ENCODE data around the gene DNM2. TPM values are rescaled to one million over a fixed set of nuclear protein-coding genes. Genes with fewer than 3 reads are reported as not detected.
A peak's percentile ranks its signal among the peaks of the same experiment; 100 is the strongest.

The DNM2 gene
- total and polyA plus RNA-seq, 9 of the 15 experiments (the other 6 are each of a cell fraction or from before 2014, with no cell fraction given) = 2.2 to 161 (median 72.6) TPM

DNA sequence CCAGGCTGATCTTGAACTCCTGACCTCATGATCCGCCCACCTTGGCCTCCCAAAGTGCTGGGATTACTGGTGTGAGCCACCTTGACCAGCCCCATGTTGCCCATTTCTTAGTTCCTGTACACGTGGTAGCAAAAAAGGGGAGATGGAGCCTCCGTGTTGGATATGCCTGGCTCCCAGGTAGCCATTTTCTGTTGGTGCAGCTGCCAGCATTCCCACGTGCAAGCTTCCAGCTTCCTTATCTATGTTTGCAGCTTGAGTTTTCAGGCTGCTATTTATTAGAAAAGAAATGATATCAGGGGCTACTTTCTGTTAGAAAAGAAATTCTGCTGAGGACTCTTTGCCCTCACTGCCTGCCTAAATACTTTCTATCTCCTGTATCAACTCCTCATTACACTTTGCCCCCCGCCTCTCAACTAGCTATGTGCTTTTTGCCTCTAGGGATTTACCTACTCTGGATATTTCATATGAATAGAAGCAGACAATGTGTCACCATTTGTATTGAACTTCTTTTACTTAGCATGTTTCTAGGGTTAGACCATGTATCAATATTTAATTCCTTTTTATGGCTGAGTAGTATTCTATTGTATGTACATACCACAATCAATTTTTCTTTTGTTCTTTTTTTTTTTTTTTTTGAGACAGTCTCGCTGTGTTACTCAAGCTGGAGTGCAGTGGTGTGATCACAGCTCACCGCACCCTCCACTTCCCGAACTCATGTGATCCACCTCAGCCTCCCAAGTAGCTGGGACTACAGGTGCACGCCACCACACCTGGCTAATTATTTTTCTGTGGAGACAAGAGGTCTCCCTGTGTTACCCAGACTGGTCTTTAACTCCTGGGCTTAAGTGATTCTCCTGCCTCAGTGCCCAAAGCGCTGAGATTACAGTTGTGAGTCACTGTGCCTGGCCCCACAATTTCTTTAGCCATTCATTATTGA is 121.5 kb downstream of the DNM2 start (continued):
- TF ChIP-seq TEAD4 (IDR thresholded peaks at IDR 0.05; ENCODE audit: low read length) = peak; percentile 78
- no peak for TF ChIP-seq TEAD4 (CRISPR knock-in tag; IDR thresholded peaks at IDR 0.05; ENCODE audit: borderline replicate concordance)
- TF ChIP-seq, protein P1, sequence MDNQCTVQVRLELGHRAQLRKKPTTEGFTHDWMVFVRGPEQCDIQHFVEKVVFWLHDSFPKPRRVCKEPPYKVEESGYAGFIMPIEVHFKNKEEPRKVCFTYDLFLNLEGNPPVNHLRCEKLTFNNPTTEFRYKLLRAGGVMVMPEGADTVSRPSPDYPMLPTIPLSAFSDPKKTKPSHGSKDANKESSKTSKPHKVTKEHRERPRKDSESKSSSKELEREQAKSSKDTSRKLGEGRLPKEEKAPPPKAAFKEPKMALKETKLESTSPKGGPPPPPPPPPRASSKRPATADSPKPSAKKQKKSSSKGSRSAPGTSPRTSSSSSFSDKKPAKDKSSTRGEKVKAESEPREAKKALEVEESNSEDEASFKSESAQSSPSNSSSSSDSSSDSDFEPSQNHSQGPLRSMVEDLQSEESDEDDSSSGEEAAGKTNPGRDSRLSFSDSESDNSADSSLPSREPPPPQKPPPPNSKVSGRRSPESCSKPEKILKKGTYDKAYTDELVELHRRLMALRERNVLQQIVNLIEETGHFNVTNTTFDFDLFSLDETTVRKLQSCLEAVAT (IDR thresholded peaks at IDR 0.05) = 0 out of 4 replicates have a peak, but pooled peaks of 1 of the 2 experiments have one; percentile 16
- peak; percentile 42; the same call in 1 of the 2 replicates for TF ChIP-seq SMARCE1 (IDR thresholded peaks at IDR 0.05)
- TF ChIP-seq, protein P2, sequence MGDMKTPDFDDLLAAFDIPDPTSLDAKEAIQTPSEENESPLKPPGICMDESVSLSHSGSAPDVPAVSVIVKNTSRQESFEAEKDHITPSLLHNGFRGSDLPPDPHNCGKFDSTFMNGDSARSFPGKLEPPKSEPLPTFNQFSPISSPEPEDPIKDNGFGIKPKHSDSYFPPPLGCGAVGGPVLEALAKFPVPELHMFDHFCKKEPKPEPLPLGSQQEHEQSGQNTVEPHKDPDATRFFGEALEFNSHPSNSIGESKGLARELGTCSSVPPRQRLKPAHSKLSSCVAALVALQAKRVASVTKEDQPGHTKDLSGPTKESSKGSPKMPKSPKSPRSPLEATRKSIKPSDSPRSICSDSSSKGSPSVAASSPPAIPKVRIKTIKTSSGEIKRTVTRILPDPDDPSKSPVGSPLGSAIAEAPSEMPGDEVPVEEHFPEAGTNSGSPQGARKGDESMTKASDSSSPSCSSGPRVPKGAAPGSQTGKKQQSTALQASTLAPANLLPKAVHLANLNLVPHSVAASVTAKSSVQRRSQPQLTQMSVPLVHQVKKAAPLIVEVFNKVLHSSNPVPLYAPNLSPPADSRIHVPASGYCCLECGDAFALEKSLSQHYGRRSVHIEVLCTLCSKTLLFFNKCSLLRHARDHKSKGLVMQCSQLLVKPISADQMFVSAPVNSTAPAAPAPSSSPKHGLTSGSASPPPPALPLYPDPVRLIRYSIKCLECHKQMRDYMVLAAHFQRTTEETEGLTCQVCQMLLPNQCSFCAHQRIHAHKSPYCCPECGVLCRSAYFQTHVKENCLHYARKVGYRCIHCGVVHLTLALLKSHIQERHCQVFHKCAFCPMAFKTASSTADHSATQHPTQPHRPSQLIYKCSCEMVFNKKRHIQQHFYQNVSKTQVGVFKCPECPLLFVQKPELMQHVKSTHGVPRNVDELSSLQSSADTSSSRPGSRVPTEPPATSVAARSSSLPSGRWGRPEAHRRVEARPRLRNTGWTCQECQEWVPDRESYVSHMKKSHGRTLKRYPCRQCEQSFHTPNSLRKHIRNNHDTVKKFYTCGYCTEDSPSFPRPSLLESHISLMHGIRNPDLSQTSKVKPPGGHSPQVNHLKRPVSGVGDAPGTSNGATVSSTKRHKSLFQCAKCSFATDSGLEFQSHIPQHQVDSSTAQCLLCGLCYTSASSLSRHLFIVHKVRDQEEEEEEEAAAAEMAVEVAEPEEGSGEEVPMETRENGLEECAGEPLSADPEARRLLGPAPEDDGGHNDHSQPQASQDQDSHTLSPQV (IDR thresholded peaks at IDR 0.05) = peak; percentile 91
- TF ChIP-seq, protein P3, sequence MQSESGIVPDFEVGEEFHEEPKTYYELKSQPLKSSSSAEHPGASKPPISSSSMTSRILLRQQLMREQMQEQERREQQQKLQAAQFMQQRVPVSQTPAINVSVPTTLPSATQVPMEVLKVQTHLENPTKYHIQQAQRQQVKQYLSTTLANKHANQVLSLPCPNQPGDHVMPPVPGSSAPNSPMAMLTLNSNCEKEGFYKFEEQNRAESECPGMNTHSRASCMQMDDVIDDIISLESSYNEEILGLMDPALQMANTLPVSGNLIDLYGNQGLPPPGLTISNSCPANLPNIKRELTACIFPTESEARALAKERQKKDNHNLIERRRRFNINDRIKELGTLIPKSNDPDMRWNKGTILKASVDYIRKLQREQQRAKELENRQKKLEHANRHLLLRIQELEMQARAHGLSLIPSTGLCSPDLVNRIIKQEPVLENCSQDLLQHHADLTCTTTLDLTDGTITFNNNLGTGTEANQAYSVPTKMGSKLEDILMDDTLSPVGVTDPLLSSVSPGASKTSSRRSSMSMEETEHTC (IDR thresholded peaks at IDR 0.05) = 0 out of 2 replicates have a peak, but pooled peaks have one; percentile 30
- no peak for TF ChIP-seq MED1 (CRISPR knock-in tag; IDR thresholded peaks at IDR 0.05; ENCODE audit: borderline replicate concordance)
- TF ChIP-seq KDM5B (IDR thresholded peaks at IDR 0.05; ENCODE audit: insufficient replicate concordance, low read depth, low read length) = no peak
- TF ChIP-seq FOXK1 (CRISPR knock-in tag; IDR thresholded peaks at IDR 0.05; ENCODE audit: borderline replicate concordance) = 0 out of 2 replicates have a peak, but pooled peaks have one; percentile 31
- TF ChIP-seq ZNF175 (CRISPR knock-in tag; IDR thresholded peaks at IDR 0.05; ENCODE audit: low read depth) = 0 out of 2 replicates have a peak, but pooled peaks have one; percentile 34
- TF ChIP-seq EHMT2 (IDR thresholded peaks at IDR 0.05) = no peak
- TF ChIP-seq CBFA2T2 (conservative IDR thresholded peaks at IDR 0.05) = peak; percentile 84
- TF ChIP-seq, protein P4, sequence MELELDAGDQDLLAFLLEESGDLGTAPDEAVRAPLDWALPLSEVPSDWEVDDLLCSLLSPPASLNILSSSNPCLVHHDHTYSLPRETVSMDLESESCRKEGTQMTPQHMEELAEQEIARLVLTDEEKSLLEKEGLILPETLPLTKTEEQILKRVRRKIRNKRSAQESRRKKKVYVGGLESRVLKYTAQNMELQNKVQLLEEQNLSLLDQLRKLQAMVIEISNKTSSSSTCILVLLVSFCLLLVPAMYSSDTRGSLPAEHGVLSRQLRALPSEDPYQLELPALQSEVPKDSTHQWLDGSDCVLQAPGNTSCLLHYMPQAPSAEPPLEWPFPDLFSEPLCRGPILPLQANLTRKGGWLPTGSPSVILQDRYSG (tag; conservative IDR thresholded peaks at IDR 0.05; ENCODE audit: low read depth) = peak; percentile 82
- 0 out of 2 replicates have a peak, but pooled peaks have one; percentile 26 for TF ChIP-seq ATF7 (IDR thresholded peaks at IDR 0.05)
- peak; percentile 80; the same call in 1 of the 2 replicates for TF ChIP-seq TRIM28 (IDR thresholded peaks at IDR 0.05)
- TF ChIP-seq JUND (IDR thresholded peaks at IDR 0.05; ENCODE audit: borderline replicate concordance, low read depth, low read length) = no peak
- peak; percentile 8; the same call in 1 of the 3 replicates for TF ChIP-seq JUND (tag; IDR thresholded peaks at IDR 0.05; ENCODE audit: borderline replicate concordance, low read depth, low read length)
- TF ChIP-seq DMBX1 (CRISPR knock-in tag; IDR thresholded peaks at IDR 0.05; ENCODE audit: borderline replicate concordance) = peak; percentile 65
- 0 out of 2 replicates have a peak, but pooled peaks have one; percentile 55 for TF ChIP-seq SOX6 (IDR thresholded peaks at IDR 0.05)
